NOMO-1 treated with DMSO at 0.1 percent for 48 hours (cell line): ENCODE measurements around the gene GIPC2.
"Not testable (repeated sequence)": the region's sequence is repeated elsewhere in the genome, so short reads cannot be mapped to it uniquely, and the experiment has no call there.

Experiments
- DNase-seq: peaks from one replicate; lab custom pipeline; 2025; ENCODE audit not compliant: unreplicated experiment; lab: John Stamatoyannopoulos, UW

GIPC2 gene

DNA sequence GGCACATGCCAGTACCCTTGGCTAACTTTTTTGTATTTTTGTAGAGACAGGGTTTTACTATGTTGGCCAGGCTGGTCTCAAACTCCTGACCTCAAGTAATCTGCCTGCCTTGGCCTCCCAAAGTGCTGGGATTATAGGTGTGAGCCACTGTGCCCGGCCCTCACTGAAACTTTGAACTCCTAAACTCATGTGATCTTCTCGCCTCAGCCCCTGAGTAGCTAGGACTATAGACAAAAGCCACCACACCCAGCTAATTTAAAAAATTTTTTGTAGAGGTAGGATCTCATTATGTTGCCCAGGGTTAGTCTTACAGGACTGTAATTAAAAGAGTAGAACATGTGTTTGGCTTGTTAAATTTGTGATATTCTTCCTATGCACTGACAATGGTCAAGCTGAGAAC lies 19.1 kb downstream of the GIPC2 start:
- not testable (repeated sequence) for DNase-seq

DNA sequence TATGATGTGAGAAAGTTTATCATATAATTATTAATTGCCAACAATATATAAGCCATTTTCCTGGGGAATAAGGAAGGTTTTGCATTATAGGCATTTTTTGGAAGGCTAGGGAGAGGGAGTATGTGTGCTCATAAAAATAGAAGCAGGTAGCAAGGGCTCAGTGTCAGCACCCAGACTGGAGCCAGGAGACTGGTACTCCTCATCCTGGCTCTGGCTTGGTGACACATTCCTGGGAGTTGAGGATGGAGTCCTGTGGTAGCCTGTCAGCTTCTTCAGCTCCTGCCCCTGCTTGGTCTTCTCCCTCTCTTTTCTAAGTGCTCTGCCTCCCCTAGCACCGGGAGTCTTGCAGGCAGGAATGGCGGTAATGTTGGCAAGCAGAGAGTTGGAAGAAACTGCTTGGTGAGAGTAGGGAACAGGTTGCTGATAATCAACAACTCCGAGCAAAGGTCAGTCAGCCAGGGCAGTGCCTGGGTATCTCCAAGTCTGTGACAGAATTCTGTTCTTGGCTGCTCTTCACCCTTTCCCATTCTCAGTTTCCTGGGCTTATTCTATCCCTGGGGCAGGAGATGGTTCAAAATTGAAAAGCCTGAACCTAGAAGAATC lies 23.0 kb downstream of the GIPC2 start:
- no peak for DNase-seq

DNA sequence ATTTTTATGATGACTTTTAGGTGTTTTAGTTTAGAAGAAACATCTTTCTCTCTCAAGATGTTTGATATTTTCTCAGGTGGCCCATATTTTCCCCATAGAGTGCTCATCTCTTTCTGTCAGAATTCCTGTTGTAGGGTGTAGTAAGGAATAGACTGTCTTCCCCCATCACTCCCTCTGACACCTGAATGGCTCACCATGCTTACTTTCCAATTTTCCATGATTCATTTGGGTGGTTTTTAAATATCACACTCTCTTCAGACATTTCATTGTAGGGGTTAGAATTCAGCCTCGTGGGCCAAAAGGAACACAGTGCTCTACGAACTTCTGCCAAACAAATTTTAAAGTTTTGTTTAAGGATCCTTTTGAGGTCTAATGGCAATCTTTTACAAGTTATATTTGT lies 24.0 kb downstream of the GIPC2 start:
- DNase-seq, result no peak

DNA sequence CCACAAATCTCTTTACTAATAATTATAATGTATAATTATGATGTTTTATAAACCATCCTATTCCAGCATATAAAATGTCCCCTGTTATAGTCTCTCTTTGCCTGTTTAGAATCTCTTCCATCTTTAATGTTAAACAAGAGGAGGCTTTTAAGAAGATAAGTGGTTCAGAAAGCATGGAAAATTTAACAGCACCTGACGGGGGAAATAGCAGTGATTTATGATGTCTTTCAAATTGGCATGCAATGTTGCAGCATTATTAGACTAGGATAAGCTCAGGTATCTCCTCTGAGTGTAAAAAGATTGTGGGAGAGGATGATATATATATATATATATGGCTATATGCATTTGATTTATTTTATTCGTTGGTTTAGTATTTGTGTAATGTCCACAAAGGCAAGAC lies 24.4 kb downstream of the GIPC2 start:
- no peak for DNase-seq

DNA sequence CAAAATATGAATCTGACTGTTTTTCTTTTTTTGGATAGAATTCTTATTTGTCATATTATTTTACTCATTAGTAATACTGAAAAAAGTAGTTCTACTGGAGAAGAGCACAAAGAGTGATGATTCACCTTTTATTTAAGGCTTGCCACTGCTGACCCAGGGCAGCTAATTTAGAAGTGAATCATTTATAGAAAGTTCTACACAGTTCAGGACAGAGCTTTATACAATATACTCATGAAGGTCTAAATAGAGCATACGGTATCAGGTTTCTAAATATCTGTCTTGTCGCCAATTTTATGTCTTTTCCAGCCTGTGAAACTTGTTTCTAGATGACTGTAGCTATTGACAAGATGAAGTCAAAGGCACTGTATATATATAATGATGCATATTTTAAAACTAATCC lies 25.0 kb downstream of the GIPC2 start:
- no peak for DNase-seq

DNA sequence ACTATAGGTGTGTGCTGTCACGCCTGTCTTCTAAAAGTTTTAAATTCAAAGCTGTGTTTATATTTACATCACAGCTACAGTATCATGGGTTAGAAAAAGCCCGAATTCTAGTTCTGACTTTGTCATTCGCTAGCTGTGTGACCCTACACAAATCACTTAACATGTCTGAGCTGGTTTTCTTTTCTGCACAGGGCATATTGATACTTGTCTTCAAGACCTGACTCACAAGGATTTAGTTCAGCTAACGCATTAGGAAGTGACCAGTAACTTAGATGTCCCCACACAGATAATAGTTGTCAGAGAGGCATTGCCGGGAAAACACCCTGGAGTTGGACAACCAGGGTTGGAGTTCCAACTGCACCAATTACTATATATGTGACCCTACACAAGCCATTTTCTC lies 25.9 kb downstream of the GIPC2 start:
- no peak for DNase-seq

DNA sequence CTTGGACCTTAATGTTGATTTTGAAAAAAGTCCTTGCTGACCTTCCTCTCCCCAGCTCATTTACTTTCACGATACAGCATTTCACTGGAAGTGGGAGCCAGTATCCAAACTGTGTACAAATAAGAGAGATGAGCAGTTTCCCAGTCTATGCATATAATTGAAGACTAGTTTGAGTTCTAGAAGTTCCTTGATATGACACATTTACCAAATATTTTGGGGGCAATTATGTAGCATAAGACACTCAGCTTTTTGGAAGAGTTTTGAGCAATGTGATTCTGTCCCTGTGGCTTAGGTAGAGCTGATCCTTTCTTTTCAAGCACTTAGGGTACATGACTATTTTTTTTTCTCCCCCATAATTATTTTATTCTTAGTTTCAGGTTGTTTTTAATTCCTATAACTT lies 26.4 kb downstream of the GIPC2 start:
- DNase-seq, result no peak

DNA sequence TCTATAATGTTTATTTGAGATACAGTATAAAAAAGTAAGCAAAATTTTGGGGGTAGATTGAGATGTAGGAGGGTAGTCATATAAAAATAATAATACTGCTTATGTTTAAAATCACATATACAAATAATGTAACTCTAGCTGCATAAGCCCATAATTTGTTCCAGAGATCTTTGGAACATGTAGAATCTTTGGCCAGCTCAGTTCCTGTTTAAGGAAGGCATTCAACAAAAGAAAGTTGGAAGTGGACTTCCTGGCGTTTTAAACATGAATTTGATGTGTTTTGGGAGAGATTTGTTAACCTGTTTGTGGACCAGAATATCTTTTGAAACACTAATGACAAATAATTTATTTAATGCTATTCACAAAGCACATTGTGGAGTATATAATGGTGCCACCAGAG lies 27.7 kb downstream of the GIPC2 start:
- DNase-seq, result no peak

DNA sequence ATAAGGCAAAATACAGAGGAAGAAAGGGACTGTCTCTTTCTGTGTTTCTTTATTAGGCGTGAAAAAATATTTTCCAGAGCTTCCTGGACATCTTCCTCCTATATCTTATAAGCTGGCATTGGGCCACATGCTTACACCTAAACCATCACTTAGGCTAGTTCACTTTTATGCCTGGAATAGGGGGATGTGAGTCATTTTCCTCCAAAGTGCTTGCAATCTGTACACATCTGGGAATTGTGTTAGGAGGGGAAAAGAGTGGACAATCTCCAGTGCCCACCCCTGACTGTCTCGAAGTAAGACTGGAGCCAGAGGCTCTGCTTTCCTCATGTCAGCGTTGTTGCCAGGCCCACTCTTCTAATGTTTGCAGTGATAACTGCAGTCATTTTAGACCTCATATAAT lies 29.9 kb downstream of the GIPC2 start:
- DNase-seq, result no peak

DNA sequence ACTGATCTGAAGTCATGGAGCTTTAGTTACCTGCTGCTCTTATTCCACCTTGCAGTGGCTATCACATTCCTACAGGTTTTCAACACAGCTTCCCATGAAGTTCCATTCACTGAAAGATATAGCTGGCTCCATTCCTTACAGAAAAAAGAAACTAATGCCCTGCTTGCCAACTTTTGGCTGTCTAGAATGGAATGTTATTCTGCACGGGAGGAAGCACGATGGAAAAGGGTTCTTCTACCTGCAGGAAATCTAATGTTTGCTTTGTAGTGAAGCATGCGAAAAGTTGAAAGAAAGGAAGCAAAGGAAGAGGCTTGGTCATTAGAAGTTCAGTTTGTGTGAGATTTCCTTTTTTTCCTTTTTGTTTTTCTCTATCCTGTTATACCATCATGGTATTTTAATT lies 32.6 kb downstream of the GIPC2 start:
- no peak for DNase-seq

DNA sequence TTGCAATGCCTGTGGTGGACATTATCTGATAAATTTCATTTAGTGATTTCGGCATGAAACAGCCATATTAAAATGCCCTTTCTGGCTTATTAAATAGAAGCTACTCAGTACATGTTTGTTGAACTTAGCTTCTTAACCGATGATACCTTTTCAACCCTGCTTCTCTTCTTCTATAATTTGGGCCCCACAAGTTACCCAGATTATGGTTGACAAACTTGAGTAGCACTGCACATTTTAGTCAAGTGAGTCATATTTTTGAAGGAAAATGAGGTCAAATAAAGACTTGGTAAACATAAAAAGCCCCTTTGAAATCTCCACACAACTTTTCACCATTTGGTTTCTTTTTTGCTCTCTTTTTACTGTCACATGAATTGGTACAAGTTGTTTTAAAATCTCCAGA lies 33.8 kb downstream of the GIPC2 start:
- no peak for DNase-seq

DNA sequence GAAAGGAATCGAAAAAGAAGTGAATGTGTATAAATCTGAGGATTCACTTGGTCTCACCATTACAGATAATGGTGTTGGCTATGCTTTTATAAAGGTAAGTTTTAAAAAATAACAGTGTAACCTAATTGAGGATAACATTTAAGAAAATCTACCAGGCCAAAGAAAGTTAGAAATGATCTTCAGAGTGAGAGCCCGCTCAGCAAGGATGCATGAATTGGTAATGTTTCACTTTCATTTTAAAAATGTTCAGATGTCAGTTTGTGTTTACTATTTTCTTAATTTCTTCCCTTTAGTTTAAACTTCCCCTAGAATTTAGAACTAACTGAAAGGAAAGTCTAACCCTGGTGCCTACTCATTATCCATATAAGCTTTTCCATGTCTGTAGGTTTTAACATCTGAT lies 35.0 kb downstream of the GIPC2 start:
- DNase-seq, result no peak

DNA sequence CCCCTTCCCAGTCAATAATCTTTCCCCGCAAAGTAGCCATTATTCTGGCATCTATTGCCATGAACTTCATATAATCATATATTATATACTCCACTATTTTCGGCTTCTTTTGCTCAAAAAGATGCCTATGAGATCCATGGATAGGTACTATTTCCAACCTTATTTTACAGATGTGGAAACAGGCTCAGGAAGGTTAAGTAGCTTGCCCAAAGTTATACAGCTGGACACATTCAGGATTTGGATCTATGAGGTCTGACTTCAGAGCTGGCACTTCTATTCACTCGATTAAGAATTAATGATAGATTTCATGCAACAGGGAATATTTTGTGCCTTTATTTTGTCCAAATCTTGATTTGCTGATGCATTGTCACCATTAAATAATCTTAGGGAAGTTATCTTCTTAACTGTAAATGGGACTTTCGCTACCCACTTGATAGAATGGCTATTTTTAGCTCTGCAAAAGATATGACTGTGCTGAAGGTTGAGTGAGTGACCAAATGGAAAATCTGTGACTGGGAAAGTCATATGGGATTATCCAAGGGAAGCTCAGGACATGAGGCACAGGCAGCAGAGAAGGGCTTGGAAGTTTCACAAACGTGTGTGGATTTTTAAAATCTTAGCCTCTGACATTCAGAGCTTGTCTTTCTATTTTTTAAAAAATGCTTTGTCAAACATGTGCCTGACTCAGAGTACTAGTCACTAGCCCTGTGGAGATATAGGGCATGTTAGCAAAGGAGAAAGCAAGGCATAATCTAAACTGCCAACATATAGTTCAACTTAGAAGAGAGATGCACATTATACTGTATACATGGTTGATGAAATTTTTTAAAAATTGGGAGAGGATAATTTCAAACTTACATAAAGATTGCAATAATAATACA lies 36.5 kb downstream of the GIPC2 start:
- DNase-seq, result no peak

DNA sequence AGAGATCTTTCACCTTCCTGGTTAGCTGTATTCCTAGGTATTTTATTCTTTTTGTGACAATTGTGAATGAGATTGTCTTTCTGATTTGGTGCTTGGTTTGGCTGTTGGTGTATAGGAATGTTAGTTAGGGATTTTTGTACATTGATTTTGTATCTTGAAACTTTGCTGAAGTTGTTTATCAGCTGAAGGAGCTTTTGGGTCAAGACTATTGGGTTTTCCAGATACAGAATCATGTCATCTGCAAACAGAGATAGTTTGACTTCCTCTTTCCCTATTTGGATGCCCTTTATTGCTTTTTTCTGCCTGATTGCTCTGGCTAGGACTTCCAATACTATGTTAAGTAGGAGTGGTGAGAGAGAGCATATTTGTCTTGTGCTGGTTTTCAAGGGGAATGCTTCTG lies 38.9 kb downstream of the GIPC2 start:
- DNase-seq, result not testable (repeated sequence)

DNA sequence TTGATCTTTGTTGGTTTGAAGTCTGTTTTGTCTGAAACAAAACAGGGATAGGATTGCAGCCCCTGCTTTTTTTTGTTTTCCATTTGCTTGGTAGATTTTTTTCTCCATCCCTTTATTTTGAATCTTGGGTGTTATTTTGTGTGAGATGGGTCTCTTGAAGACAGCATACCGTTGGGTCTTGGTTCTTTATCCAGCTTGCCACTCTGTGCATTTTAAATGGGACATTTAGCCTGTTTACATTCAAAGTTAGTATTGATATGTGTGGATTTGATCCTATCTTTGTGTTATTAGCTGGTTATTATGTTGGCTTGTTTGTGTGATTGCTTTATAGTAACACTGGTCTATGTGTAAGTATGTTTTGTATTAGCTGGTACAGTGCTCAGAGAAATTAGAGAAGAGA lies 40.9 kb downstream of the GIPC2 start:
- no peak for DNase-seq

DNA sequence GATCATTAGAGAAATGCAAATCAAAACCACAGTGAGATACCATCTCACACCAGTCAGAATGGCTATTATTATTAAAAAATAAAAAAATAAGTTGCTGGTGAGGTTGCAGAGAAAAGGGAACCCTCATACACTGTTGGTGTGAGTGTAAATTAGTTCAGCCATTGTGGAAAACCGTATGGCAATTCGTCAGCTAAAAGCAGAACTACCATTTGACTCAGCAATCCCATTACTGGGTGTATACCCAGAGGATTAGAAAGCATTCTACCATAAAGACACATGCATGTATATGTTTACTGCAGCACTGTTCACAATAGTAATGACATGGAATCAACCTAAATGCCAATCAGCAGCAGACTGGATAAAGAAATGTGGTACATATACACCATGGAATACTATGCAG lies 42.2 kb downstream of the GIPC2 start:
- no peak for DNase-seq

DNA sequence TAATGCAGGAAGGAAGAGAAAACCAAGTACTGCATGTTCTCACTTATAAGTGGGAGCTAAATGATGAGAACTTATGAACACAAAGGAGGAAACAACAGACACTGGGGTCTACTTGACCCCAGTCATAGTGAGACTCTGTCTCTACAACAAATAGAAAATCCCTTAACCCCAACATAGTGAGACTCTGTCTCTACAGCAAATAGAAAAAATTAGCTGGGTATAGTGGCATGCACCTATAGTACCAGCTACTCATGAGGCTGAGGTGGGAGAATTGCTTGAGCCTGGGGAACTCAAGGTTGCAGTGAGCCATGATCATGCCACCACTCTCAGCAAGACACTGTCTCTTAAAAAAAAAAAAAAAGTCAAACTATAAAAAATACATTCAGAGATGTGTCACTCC lies 42.7 kb downstream of the GIPC2 start:
- DNase-seq, result no peak

DNA sequence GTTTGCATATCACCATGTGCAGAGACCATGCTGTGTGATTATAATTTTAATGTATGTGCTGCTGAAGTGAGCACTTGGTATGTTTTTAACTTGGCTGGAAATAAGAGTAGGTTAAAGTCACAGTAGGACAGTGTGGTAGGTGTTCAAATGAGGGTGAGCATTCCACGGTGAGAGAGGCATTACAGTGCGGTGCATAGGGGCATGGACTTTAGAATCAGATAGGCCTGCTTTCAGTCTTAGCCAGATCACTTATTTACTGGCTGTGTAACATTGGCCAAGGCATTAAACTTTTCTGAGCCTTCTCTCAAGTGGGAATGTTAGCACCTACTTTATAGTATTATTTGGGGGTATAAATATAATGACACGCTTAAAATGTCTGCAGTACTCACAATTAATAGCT lies 43.2 kb downstream of the GIPC2 start:
- DNase-seq, result no peak

DNA sequence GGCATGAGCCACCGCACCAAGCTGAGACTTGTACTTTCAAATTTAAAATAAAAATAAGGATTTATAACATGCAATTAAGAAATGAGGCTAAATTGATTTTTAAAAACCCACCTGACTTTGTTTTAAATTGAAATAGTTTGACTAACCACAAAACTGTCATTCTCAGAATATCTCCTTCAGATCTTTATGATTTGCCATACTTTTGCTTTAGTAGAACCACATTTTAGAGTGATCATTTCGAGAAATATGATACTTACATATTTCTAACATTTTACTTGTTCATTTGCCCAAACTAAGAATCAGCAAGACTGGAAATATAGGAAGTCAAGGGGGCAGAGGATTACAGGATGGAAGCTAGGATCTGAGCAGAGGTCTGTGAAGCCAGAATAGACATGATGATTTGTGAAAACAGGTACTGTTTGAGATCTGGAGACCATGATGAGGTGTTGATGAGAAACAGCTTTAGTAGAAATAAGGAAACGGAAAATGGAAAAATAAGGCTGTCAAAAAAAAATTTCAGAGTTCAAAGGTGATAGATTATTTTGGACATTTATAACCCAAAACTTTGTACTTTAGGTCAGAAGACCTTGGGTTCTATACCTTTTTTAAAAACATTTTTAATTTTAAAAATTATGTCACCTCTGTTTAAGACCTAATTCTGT lies 44.8 kb downstream of the GIPC2 start:
- DNase-seq, result no peak

DNA sequence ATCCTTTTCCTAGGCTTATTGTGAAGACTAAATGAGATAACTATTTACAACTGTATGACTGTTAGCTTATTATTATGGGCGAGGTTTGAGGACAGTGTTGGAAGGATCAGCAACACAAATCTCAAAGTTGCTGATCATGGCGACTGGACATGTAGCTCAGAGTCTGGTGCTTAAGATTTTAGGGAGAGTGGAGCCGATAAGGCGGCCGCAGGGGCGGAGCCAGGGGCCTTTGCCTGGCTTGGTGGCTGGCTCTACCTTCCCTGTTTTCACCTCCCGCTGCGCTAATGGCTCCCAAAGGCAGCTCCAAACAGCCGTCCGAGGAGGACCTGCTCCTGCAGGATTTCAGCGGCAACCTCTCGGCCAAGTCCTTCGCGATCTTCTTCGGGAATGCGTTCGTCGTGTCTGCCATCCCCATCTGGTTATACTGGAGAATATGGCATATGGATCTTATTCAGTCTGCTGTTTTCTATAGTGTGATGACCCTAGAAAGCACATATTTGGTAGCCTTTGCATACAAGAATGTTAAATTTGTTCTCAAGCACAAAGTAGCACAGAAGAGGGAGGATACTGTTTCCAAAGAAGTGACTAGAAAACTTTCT lies 45.5 kb downstream of the GIPC2 start:
- DNase-seq, result no peak

DNA sequence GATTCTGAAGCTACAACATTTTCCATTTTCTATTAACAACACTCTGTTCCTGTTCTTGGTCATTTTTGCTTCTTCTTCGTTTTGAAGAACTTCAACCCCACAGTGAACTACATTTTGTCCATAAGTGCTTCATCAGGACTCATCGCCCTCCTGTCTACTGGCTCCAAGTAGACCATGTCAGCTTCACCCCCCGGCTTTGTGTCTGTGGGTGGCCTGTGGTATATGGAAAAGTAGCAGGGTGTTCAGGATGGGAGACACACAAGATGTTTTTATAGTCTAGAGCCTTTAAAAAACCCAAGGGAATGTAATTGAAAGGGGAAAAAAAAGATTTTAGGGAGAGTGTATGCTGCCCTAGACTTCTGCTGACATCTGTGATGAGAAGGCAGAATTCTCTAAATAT lies 46.1 kb downstream of the GIPC2 start:
- no peak for DNase-seq

DNA sequence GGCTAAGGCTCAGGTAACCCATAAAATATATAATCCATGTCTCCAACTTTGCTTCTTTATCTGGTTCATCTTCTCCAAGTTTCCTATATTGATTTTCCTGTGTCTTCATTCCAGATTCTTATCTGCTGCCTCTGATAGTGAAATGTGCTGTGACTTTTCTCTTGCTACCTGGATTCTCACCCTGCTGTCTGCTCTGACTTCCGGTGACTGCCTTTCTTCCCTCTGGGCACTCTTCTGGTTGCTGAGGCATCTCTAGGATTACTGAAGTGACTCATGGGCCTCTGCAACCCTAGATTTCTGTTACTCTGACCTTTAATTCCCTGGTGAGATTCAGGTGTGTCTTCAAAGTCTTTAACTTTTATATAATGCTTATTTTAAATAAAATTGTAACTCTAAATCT lies 46.9 kb downstream of the GIPC2 start:
- no peak for DNase-seq
